ENCODE results near the gene DMAP1. TPM values are rescaled to one million over a fixed set of nuclear protein-coding genes. Genes with fewer than 3 reads are reported as not detected.

DMAP1 gene, protein sequence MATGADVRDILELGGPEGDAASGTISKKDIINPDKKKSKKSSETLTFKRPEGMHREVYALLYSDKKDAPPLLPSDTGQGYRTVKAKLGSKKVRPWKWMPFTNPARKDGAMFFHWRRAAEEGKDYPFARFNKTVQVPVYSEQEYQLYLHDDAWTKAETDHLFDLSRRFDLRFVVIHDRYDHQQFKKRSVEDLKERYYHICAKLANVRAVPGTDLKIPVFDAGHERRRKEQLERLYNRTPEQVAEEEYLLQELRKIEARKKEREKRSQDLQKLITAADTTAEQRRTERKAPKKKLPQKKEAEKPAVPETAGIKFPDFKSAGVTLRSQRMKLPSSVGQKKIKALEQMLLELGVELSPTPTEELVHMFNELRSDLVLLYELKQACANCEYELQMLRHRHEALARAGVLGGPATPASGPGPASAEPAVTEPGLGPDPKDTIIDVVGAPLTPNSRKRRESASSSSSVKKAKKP
- total RNA-seq: 14.7 and 15.4 TPM in 2 replicates

DNA sequence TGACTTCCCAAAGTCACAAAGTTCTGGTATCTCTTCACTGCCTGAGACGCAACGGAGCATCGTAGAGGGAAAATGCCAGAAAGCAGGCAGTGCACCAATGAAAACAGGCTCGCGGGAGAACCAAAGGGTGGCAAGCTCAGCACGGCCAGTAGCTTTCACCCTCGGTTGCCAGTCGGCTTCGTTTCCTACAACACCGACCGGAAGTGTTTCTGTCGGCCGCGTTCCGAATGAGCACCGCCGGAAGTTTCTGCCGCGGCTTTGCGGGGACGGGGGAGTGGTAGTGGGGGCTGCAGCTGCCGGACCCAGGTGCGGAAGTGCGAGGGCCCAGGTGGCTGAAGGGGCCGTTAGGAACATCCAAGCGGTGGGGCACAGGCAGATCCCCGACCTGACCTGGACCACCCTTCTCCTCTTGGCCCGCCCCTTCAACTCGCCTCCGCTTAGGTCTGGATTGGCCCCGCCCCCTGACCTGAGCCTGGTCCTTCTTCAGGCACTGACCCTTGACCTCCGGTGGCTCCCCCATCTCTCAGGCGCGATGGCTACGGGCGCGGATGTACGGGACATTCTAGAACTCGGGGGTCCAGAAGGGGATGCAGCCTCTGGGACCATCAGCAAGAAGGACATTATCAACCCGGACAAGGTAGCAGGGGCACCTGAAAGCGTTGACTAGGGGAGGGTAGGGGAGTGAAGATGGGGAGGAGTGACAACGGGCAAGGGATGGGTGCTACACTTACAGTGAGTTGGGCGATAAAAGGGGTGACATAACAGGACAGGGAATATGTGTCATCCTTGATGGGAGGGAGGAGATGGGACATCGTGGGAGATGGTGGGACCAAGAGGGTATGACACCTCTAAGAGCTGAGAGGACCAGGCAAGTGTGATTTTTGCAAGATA lies at the start of gene DMAP1:
TSS of gene DMAP1 (plus strand) at position 250 of the 891 bp plus-strand sequence. CDS start at position 533, 283 bp downstream.

Small RNA genes lying within 50 kb of the gene (small RNA-seq; reads per million reads assigned to genes)
- gene AL035417.1: not detected

Other genes starting within 250 kb of the DMAP1 start
- gene DPH2, start 243.5 kb upstream of the DMAP1 start, total RNA-seq: 12.9 and 20.7 TPM in 2 replicates
- 70.5 and 84.3 TPM in 2 replicates for gene ATP6V0B, start 238.5 kb upstream of the DMAP1 start, total RNA-seq
- gene B4GALT2, start 234.3 kb upstream of the DMAP1 start, total RNA-seq: 80.1 and 89.9 TPM in 2 replicates
- 2.5 and 2.9 TPM in 2 replicates for gene CCDC24, start 221.9 kb upstream of the DMAP1 start, total RNA-seq
- gene SLC6A9, start 182.0 kb upstream of the DMAP1 start, total RNA-seq: 1.1 and 1.2 TPM in 2 replicates
- gene KLF17, start 94.7 kb upstream of the DMAP1 start, total RNA-seq: 0.37 TPM in 1 of 2 replicates, not detected in the other
- not detected in 2 replicates for gene KLF18, start 71.8 kb upstream of the DMAP1 start, total RNA-seq
- gene ERI3, start 141.8 kb downstream of the DMAP1 start, total RNA-seq: 55.1 and 56.9 TPM in 2 replicates
- gene RNF220, start 191.8 kb downstream of the DMAP1 start, total RNA-seq: 53.6 and 59.9 TPM in 2 replicates

Data from subcutaneous preadipocyte (primary cell).